ENCODE results near the gene PEX5L. TPM values are rescaled to one million over a fixed set of nuclear protein-coding genes. Genes with fewer than 3 reads are reported as not detected.

PEX5L gene
- total RNA-seq, 2 experiments from 2014 or later, result not detected

DNA sequence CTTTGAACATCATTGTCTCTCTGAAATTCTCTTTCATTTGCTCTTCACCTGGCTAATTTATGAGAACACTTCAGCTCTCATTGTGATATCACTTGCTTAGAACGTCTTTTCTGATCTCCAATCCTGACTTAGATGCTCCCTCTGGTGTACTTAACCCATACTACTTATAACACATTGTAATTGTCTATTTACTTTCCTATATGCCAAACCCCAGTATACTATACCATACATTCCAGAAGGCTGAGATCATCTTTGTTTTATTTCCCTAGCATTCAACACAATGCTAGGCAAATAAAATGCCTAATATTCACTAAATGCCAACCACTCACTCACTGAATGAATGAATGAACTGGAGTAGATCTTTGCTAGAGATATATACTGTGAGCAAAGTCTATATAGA, 27.0 kb upstream of the PEX5L start:
- Histone ChIP-seq H3K27ac (ENCODE audit: low read depth in 1 of 2, low read length in 2 of 2) (no peak overlapping the region), H3K4me3 (ENCODE audit: low read length) (no peak overlapping the region), H3K4me1 (ENCODE audit: insufficient read depth, low read length) (no peaks in the 10 kb centered on the region), H3K9me3 (ENCODE audit: control insufficient read depth in 1 of 2, insufficient read depth in 1 of 2, low read length in 2 of 2) (no peaks in the 10 kb centered on the region), H3K27me3 (ENCODE audit: control insufficient read depth in 1 of 2, insufficient read depth in 2 of 2, low read length in 2 of 2) (no peaks in the 10 kb centered on the region), H3K36me3 (ENCODE audit: insufficient read depth, low read length) (no peaks in the 10 kb centered on the region)
- H3K4me1 Mint-ChIP-seq (ENCODE audit: low read depth), result no peaks in the 10 kb centered on the region
- TF ChIP-seq, protein P1, sequence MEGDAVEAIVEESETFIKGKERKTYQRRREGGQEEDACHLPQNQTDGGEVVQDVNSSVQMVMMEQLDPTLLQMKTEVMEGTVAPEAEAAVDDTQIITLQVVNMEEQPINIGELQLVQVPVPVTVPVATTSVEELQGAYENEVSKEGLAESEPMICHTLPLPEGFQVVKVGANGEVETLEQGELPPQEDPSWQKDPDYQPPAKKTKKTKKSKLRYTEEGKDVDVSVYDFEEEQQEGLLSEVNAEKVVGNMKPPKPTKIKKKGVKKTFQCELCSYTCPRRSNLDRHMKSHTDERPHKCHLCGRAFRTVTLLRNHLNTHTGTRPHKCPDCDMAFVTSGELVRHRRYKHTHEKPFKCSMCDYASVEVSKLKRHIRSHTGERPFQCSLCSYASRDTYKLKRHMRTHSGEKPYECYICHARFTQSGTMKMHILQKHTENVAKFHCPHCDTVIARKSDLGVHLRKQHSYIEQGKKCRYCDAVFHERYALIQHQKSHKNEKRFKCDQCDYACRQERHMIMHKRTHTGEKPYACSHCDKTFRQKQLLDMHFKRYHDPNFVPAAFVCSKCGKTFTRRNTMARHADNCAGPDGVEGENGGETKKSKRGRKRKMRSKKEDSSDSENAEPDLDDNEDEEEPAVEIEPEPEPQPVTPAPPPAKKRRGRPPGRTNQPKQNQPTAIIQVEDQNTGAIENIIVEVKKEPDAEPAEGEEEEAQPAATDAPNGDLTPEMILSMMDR (IDR thresholded peaks at IDR 0.05), result no peak
- no peak overlapping the region for H3K27ac Mint-ChIP-seq
- no peaks in the 10 kb centered on the region for H3K27me3 Mint-ChIP-seq
- ATAC-seq (ENCODE audit: poor library complexity) (no peak), DNase-seq (no peak)
- no peak overlapping the region for H3K4me3 Mint-ChIP-seq
- CTCF ChIA-PET, result no interaction called here
- intact Hi-C loops (cut with DNase I, micrococcal nuclease), result no loop called here
- H3K9me3 Mint-ChIP-seq, result no peaks in the 10 kb centered on the region
- no peaks in the 10 kb centered on the region for H3K36me3 Mint-ChIP-seq (ENCODE audit: low read depth)
- POLR2A ChIA-PET, result no interaction called here

DNA sequence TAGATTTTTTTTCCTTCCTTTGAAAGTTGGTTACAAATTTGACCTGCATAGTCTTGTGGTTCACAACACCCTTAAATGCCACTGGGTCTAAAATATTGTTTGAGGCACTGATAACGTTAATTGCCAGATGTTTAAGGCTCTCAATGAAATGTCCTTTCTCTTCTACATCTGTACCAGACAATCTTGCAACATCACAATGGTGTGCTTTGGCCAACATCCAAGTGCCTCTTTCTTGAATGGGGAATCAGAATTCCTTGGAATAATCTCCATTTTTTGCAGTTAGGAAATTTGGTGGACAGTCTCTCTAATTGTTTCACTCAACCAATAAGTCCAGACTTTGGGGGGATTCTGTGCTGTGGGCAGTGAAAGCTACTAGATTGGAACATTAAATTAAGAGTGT, 26.0 kb upstream of the PEX5L start:
- H3K4me3 Mint-ChIP-seq, result no peak overlapping the region
- H3K36me3 Mint-ChIP-seq (ENCODE audit: low read depth), result no peaks in the 10 kb centered on the region
- H3K4me1 Mint-ChIP-seq (ENCODE audit: low read depth), result no peaks in the 10 kb centered on the region
- H3K9me3 Mint-ChIP-seq, result no peaks in the 10 kb centered on the region
- H3K27ac ChIP-seq (ENCODE audit: low read depth in 1 of 2, low read length in 2 of 2), result no peak overlapping the region
- DNase-seq, result no peak
- no peaks in the 10 kb centered on the region for H3K27me3 Mint-ChIP-seq
- ChIA-PET CTCF (no interaction called here), POLR2A (no interaction called here)
- no peak overlapping the region for H3K27ac Mint-ChIP-seq
- TF ChIP-seq, protein P1 (IDR thresholded peaks at IDR 0.05), result no peak
- no peak overlapping the region for H3K4me3 ChIP-seq (ENCODE audit: low read length)
- H3K27me3 ChIP-seq (ENCODE audit: control insufficient read depth in 1 of 2, insufficient read depth in 2 of 2, low read length in 2 of 2), result no peaks in the 10 kb centered on the region
- no peaks in the 10 kb centered on the region for H3K4me1 ChIP-seq (ENCODE audit: insufficient read depth, low read length)
- H3K9me3 ChIP-seq (ENCODE audit: control insufficient read depth in 1 of 2, insufficient read depth in 1 of 2, low read length in 2 of 2), result no peaks in the 10 kb centered on the region
- no peaks in the 10 kb centered on the region for H3K36me3 ChIP-seq (ENCODE audit: insufficient read depth, low read length)
- no peak for ATAC-seq (ENCODE audit: poor library complexity)
- intact Hi-C loops (cut with DNase I, micrococcal nuclease), result no loop called here

DNA sequence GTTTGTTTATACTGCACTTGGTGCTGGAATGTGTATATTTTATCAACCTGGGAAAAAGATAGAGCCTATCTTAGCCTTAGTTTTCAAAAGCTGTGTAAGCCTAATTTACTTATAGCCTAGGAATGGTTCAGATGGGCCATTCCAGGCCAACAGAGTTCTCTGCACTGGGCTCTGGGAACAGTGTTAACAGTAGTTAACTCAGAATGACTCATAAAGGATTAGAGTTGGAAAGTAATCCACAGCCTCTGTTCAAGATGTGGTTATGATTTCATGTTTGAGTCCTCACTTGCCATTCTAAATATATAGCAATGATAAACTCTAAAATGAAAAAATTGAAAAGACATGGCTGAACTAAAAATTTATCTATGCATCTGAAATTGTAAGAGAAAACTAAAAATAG, 22.6 kb upstream of the PEX5L start:
- TF ChIP-seq, protein P1 (IDR thresholded peaks at IDR 0.05), result no peak
- intact Hi-C loops (cut with DNase I, micrococcal nuclease), result no loop called here
- Mint-ChIP-seq H3K27ac (no peak overlapping the region), H3K4me1 (ENCODE audit: low read depth) (no peaks in the 10 kb centered on the region), H3K9me3 (no peaks in the 10 kb centered on the region), H3K36me3 (ENCODE audit: low read depth) (no peaks in the 10 kb centered on the region), H3K4me3 (no peak overlapping the region), H3K27me3 (no peaks in the 10 kb centered on the region)
- no peak overlapping the region for H3K4me3 ChIP-seq (ENCODE audit: low read length)
- no peaks in the 10 kb centered on the region for H3K9me3 ChIP-seq (ENCODE audit: control insufficient read depth in 1 of 2, insufficient read depth in 1 of 2, low read length in 2 of 2)
- H3K4me1 ChIP-seq (ENCODE audit: insufficient read depth, low read length), result no peaks in the 10 kb centered on the region
- no peak overlapping the region for H3K27ac ChIP-seq (ENCODE audit: low read depth in 1 of 2, low read length in 2 of 2)
- no peaks in the 10 kb centered on the region for H3K36me3 ChIP-seq (ENCODE audit: insufficient read depth, low read length)
- H3K27me3 ChIP-seq (ENCODE audit: control insufficient read depth in 1 of 2, insufficient read depth in 2 of 2, low read length in 2 of 2), result no peaks in the 10 kb centered on the region
- ChIA-PET POLR2A (no interaction called here), CTCF (no interaction called here)
- DNase-seq (no peak), ATAC-seq (ENCODE audit: poor library complexity) (no peak)

Measured in CD4-positive, alpha-beta T cell (primary cell).